ENCODE results near the gene MAGED2.
"Not testable (repeated sequence)": the region's sequence is repeated elsewhere in the genome, so short reads cannot be mapped to it uniquely, and the experiment has no call there.

Gene MAGED2, protein sequence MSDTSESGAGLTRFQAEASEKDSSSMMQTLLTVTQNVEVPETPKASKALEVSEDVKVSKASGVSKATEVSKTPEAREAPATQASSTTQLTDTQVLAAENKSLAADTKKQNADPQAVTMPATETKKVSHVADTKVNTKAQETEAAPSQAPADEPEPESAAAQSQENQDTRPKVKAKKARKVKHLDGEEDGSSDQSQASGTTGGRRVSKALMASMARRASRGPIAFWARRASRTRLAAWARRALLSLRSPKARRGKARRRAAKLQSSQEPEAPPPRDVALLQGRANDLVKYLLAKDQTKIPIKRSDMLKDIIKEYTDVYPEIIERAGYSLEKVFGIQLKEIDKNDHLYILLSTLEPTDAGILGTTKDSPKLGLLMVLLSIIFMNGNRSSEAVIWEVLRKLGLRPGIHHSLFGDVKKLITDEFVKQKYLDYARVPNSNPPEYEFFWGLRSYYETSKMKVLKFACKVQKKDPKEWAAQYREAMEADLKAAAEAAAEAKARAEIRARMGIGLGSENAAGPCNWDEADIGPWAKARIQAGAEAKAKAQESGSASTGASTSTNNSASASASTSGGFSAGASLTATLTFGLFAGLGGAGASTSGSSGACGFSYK

DNA sequence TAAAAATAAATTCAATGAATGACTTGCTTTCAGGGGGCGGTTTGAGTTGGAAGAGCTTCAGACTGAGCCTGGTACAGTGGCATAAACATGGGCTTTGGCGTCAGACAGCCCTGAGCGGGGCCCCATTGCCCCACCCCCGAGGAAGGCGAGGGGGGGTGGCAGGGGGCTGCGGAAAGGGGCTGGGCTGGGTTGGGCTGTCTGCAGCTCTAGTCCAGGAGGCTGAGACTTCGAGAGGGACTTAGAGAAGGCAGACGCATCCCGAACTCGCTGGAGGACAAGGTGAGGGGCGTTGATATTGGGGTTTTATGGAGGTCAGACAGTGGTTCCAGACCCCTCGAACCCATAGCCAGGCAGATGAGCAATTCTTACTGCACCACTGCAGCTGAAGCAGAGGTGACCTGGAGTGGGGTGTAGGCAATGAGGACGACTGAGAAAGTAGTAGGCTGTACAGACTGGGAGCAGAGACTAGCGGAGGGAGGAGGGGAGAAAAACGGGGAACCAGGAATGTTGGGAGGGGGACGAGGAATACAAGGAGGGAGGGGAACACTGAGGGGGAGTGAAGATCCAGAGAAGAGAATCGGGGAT, at the start of gene MAGED2:
TSS of gene MAGED2 (plus strand) at position 222 of the 585 bp plus-strand sequence. CDS start 1,587 bp downstream, outside the sequence.
- DNase-seq = no peak

DNA sequence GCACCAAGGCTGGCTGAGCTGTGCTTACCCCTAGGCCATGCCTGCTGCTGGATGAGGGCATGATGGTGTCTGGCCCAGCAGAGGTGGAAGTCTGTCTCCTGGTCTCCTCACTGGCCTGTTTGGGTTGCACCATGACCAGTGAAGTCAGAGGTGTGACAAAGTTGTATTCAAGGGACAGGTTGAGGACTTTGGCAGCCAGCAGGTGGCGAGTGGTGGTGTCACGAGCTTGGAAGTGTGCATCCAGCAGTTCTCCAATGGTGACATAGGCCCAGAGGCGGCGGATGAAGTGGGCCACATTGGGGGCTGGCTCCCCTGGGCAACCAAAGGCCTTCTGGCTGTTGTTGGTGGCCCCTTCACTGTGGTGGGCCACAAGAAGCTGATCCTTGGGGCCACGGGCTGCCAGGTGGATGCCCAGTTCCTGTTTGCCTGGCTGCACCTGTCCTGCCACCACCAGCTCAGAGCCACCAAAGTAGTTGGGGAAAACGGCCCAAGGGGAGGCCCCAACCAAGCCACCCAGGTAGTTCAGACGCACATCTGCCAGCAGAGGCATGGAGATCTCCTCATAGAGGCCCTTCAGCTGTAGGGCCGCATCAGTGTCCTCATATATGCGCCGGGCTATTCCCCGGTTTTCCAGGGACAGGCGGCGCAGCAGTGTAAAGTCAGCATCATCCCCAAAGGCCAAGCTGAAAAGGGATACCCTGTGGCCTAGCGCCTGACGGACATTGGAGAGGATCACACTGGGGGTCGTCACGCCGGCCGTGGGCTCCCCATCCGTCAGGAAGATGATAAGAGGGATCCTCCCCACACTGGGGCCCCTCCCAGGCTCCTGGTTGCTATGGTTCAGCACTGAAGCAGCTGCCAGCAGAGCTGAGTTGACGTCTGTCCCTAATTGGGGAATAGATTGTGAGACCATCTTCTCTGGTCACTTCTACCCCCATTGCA, 49.2 kb upstream of the MAGED2 start:
- DNase-seq = no peak

DNA sequence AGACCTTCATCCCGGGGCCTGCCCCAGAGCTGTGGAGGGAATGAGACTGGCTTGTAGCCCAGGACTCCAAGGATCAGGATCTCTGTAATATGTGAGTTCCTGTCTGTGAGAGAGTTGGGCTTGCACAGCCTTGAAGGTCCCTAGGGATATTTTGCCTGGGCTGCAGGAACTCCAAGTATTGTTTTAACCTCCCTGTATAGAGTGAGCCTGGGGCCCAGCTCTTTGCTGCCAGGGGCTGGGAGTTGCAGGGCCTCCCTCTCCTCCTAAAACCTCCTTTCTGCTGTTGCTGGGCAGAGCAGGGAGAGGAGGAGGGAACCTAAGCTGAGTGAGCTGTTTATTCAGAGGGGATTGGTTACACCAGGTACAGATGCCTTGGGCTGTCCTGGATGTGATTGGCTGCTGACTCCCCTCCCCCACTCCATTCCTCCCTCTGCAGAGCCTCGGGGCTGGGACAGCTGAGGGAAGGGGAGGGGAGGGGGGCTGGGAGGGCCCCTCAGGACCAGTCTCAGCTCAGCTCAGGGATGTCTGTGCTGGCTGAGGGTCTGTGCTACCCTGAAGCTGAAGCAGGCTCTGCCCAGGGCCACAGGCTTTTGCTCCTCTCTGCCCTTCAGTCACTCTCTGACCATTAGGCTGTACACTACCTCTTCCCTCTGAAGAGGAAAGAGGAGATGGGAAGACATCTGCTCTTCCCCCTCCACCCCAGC, 33.0 kb upstream of the MAGED2 start:
- not testable (repeated sequence) for DNase-seq

DNA sequence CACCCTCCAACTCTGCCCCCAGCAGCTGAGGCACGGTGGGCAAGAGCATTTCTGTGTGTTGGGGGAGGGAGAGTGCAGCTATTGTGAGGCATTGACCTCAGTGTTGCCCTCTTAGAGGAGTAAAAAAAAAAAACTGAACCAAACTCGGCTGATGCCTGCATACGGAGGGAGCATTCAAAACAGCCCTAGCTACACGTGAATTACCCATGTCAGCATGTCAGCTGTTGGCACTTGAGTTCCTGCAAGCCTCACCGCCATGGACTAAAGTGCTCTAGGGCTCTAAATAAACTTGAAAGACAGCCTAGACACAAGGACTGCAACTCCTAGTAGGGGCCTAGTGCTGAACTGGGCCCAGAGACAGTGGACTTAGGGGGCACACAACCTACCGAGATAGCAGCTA, 31.5 kb upstream of the MAGED2 start:
- no peak for DNase-seq

DNA sequence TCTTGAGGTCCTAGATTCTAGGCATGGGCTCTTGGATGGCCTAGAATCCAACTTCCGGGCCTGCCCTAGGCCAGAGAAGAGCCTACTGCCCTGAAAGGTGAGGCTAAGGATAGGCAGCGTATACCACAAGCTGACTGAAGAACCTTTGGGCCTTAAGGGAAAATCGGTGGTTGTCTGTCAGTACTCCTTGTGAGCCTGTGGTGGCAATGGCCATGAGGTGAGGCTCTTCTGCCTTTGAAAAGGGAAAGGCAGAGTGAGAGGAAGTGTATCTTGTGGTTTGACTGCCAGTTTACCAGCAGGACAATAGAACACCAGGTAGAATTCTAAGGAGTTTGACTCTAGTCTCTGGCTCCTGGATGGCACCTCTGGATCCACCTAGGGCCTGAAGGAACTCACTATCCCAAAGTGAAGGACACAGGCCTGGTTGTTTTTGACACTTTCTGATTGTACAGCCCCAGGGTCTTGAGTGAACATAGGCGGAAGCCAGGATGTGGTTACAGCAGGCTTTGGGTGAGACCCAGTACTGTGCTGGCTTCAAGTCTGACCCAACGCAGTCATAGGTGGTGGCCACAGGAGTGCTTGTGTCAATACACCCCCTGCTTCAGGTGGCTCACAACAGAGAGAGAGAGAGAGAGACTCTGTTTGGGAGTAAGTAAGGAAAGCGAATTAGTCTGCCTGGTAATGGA, 30.4 kb upstream of the MAGED2 start:
- DNase-seq = no peak

DNA sequence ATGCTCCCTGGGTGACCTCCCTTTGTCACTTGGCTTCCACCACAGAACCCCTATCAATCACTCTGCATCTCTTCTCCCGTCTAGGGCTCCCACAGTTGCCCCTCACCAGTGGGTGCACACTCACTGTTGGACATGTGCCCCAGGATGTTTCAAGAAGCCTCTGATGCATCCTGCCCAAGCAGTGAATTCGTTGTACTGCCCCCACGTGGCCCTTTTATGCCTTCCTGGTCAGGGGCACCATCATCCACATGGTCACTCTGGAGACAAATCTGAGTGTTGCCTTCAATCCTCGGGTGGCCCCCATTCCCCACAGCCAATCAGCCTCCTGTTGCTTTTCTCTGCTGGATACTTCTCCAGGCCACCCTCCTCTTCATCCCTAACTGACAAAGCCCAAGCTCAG, 21.6 kb upstream of the MAGED2 start:
- no peak for DNase-seq

DNA sequence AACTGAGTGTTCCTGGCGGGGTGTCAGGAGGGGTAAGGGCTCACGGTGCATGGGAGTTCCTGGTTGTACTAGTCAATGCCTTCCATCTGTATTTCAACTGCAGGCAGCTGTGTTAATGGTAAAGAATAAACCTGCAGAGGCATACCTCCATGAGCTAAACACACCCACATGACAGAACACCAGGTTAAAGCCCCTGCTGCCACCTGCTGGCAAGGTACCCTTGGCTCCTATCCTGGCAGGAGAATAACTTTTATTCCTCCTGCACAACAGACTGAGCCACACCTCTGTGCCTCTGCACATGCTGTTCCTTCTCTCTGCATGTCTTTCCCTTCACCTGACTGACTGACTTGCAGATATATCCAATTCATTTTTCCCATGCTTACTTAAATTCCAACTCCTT, 20.6 kb upstream of the MAGED2 start:
- DNase-seq = no peak

DNA sequence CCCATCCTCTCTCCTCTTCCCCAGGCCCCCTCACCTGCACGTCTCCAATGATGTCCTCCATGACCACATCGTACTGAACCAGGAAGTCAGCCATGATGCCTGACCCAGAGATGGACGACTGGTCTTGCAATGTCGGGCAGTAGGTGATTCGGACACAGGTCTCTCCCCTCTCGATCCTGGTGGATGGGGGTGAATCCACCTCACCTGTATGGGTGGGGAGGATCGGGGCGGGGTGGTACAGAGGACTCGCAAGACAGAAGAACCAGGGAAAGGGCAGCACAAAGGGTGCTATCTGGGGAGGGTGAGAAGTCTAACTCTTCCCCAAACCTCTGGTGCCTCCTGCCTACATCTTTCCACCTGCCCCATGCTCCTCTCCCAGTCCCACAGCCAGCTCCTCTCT, 19.1 kb upstream of the MAGED2 start:
- no peak for DNase-seq

DNA sequence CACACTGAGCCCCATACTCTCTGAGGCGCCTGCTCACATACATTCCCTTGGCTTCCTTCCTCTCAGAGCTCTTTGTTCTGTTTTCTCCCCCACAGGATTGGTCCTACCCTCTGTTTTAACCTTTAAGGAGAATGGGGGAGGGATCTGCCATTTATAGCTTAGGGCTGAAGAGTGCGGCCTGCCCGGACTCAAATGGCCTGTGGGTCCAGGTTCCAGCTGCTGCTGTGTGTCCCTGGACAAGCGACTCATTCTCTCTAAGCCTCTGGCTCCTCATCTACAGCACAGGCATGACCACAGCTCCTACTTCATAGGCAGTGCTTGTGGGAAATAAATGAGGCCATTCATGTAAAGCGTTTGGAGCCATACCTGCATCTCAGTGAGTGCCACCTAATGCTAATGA, 18.1 kb upstream of the MAGED2 start:
- DNase-seq = not testable (repeated sequence)

DNA sequence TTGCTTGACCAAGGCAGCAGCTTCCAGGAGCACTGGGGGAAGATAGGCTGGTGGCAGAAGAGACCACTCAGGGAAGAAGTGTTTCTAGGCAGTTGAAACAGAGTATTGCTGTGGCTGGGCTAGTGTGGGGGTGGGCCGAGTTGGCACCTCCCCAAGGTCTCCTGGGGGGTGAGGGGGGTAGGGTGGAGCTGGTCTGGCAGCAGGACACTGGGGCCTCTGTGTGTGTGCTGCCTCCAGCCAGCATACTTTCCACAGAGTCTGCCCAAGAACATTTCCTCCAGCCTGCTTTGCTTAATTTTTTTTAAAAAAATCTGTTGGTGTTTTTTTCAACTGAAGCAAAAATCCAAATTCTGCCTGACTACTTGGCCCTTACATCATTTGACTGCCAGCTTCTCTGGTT, 13.5 kb upstream of the MAGED2 start:
- no peak for DNase-seq

DNA sequence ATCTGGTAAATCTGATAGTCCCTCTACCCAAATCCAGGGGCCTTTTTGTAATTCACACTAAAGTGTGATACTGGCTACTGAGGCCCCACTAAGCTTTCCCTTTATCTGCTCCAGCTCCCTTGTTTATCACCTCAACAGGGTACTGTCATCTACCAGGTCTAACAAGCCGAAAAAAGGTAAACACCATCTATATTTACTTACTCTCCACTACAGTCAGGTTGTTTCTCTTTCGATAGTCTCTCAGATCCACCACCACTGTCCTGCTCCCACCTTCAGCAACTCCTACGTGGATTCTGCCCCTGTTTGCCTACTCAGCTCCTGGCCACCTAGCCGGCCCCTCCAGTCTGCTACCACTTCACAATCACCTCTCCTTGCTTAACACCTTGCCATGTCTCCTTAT, 12.8 kb upstream of the MAGED2 start:
- DNase-seq = no peak

DNA sequence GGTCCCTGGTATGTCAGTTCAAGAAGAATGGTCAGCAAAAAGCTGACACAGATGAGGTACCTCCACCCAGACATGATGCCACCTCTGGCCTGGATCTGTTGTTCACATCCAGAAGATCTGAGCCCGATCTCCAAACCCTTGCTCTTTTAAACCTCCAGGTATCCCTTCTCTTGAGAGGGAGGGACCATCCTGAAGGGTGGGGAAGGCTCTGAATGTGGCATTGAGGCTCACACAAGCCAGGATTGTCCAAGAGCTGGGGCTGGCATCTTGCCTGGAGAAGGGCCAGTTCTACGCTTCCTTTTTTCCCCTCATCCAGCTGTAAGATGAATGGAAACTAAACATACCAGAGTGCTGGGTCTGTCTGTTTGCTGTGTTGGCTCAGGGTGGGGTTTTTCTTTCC, 9.4 kb upstream of the MAGED2 start, which contains the start of gene ITIH6:
TSS of gene ITIH6 (minus strand) at position 119 of the 400 bp plus-strand sequence. CDS start at position 74, 45 bp downstream.
- DNase-seq = no peak

DNA sequence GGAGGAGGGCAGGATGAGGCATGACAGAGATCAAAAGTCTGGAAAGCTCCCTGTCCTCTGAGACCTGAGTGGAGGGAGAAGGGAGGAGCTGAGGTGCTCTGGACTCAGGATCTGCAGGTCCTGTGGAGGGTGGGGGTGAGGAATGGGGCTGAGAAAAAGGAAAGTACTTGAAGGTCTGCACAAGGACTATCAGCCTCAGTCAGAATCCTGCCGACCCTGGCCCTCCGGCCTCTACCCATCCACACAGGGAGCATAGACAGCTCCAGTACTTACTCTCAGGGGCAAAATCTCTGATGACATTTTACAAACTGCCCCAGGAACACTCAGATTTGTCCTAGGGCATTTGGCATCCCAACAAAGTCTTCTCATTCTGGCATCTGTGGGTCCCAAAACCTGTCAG, 8.5 kb upstream of the MAGED2 start:
- no peak for DNase-seq

DNA sequence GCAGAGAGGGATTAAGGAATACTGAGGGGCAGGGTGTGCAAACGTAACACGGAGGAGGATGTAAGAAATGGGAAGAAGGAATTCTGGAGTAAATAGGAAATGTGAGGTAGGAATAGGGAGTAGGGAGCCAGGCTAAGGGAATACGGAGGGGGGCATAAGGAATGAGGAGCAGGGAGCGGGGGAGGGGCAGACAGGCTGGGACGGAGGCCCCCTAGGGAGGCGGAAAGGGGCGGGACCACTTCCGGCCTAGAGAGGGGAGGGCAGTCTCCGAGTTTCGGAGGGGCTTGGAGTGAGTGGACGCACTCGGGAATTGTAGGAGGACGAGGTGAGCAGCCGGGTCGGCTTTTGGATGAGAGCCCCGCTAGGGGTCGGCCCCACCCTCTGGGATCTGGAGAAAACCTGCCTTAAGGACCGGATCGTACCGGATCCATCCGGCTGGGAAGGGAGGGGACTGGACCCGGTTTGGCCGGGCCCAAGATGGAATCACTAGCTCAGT, 612 bp downstream of the MAGED2 start:
- peak; percentile 56 for DNase-seq

DNA sequence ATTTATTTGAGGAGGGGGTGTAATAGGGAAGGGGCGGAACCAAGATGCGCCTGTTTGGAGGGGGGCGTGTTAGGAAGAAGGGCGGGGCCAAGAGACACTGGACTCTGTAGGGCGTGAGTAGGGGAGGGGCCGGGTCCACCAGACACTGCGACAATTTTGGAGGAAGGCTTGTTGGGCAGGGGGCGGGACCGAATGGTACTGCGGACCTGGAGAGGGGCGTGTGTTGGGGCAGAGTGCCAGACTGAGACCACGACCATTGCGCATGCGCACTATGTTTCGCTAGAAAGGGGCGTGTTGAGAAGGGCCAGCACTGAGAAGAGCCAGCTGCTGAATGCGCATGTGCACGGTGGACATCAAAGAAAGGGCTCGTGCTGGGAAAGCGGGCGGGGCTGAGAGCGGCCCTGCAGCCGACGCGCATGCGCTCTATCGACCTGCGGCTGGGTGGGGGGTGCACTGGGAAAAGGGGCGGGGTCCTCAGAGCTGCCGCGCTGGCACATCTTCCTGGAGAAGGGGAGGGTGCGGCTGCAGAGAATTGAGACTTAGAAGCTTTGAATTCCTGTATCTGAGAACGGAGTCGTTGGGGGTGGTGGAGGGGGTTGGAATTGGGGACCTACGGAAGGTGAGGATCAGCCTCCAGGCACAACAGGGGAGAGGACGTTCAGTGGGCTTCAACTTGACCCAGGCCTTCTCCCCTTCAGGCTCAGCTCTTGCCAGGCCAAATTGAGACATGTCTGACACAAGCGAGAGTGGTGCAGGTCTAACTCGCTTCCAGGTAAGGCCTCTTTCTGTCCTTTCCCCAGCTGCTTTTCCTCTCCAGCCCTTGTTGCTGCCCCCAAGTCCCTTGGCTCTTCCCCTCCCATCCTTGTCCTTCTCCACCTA, 1.3 kb downstream of the MAGED2 start:
- peak; percentile 94 for DNase-seq

DNA sequence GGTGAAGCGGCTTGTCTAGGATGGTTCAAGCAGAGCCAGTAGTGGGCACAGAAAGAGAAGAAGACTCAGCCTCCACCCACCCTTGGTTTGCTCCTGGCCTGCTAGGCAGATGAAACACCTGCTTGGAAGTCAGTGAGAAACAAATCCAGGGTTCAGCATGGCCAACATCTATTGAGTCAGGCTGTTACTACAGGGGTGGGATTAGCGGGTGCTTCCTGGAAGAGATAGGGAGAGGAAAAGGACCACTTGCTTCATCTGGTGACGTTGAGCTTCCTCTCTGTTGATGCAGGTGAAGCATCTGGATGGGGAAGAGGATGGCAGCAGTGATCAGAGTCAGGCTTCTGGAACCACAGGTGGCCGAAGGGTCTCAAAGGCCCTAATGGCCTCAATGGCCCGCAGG, 3.0 kb downstream of the MAGED2 start:
- no peak for DNase-seq

DNA sequence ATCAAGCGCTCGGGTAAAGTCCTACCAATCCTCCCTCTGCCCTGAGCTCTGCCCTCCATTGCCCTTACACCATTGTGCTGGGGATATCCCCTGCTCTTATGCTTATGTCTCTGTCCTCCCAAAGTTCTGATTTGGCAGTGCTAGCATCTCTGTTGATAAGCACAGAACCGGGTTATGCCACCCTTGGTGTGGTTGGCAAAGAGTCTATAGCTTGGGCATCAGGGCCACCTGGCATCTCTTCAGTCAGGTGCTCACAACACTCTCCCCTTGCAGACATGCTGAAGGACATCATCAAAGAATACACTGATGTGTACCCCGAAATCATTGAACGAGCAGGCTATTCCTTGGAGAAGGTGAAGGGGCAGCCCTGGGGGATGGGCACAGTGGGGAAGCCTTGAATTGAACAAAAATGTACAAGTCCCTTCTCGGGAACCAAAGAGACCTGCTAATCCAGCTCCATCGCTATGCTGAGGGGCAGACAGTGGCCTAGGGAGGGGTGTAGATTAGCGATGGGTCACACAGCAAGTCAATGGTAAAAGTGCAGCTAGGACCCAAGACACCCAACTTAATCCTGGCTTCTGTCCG, 3.8 kb downstream of the MAGED2 start:
- no peak for DNase-seq

DNA sequence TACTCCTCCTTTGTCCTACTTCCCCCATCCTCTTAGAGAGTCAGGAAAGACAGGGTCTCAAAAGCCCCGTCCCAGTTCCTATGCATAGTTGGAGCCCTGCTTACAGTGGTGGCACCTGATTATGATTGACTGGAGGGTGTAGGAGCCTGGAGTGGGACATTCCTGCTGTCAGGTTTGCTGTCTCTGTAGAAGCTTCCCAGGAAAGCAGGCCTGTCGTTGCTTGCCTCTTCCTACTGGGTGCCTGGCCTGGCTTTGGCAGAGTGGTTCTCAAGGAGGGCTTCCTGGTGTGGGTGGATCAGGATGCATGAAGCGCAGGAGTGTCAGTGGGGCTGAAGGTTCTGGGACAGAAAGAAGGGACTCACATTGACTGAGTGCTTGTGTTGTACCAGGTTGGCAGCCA, 4.8 kb downstream of the MAGED2 start:
- DNase-seq = no peak

DNA sequence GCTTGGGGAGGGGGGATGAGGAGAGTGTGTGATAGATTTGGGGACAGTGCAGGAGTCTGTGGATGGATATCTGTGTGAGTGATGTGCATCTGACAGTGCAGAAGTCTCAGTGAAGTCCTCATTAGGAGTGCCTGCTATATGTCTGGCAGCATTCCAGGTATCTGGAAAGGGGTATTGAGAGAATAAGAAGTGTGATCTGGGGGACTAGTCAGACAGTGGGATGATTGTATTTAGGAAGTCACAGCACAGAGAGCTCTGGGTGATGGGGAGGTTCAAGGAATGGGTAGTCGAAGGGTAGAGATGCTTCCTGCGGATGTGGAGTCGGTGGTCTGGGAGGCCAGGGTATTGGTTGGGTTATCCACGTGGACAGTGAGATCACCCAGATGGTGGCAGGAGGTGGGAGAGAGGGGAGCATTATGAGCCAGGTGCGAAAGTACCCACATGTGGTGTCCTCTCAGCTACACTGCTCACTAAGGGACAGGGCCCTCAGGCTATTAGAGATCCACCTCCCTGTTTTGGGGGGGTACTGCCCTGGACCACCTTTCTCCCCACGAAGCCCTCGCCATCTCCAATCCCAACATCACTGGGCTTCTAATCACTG, 9.8 kb downstream of the MAGED2 start:
- DNase-seq = no peak

DNA sequence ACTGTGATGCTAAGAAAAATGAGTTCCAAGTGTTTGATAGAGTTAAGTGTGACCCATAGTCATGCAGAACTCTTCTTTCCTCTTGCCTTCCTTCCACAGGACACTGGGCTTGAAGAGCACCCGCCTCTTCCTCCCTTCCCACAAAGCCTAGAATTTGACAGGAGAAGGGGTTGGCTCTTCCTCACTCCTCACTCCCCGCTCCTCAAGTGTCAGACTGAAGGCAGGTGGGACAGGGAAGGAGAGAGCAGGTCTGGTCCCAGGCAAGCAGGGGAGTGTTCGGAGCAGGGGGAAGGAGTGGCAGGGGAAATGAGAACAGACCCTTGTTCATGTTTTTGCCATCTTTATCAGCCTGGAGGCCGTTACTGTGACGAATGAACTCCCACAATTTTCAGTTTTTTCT, 10.7 kb downstream of the MAGED2 start:
- DNase-seq = no peak

Data from NCI-H1105 (cell line).